K562 (cell line): ENCODE measurements around the gene NDUFV3. TPM values are rescaled to one million over a fixed set of nuclear protein-coding genes. Genes with fewer than 3 reads are reported as not detected.
"Not testable (repeated sequence)": the region's sequence is repeated elsewhere in the genome, so short reads cannot be mapped to it uniquely, and the experiment has no call there.

ENCODE experiments used
- CBFA2T3 ChIP-seq: fragments of 450-650 bp; IDR thresholded peaks from 2 replicates; pipeline ENCODE4 v1.6.1; 2017
- CREB3 ChIP-seq: fragments of 450-650 bp; conservative IDR thresholded peaks from 2 replicates; pipeline ENCODE4 v1.6.1; 2016; ENCODE audit warnings: missing genetic modification characterization, low read depth, mild to moderate bottlenecking, missing compliant biosample characterization, moderate library complexity
- CTBP1 ChIP-seq: fragments of 450-650 bp; IDR thresholded peaks from 2 replicates; pipeline ENCODE4 v1.6.1; 2016; ENCODE audit warnings: borderline replicate concordance
- DIDO1 ChIP-seq: fragments of 450-650 bp; IDR thresholded peaks from 2 replicates; pipeline ENCODE4 v1.6.1; 2016; ENCODE audit warnings: low read depth, missing biosample characterization, missing genetic modification characterization
- ELF4 ChIP-seq: fragments of 450-650 bp; formaldehyde crosslinking; IDR thresholded peaks from 2 replicates; pipeline ENCODE4 v1.4.0; 2022; ENCODE audit warnings: missing genetic modification characterization
- HDAC8 ChIP-seq: fragments of 450-650 bp; IDR thresholded peaks from 2 replicates; pipeline ENCODE4 v1.6.1; 2016; ENCODE audit warnings: mild to moderate bottlenecking, missing genetic modification characterization, moderate library complexity, missing compliant biosample characterization
- HIVEP1 ChIP-seq: fragments of 250-450 bp; sonication (Bioruptor Pico); IDR thresholded peaks from 2 replicates; pipeline ENCODE4 v1.4.0; 2020; ENCODE audit warnings: mild to moderate bottlenecking
- IRF9 ChIP-seq: fragments of 450-650 bp; IDR thresholded peaks from 2 replicates; pipeline ENCODE4 v1.6.1; 2016; ENCODE audit warnings: missing biosample characterization, missing genetic modification characterization
- JUND ChIP-seq, 2 experiments: IDR thresholded peaks; 2 replicates in 1 of 2; 3 replicates in 1 of 2; pipeline ENCODE4 v1.6.1; 2011; ENCODE audit warnings: borderline replicate concordance in 2 of 2, low read depth in 2 of 2, low read length in 2 of 2, improper control_type of control experiment in 1 of 2, missing biosample characterization in 1 of 2, missing genetic modification characterization in 1 of 2, missing genetic modification reagents in 1 of 2
- MECOM ChIP-seq: fragments of 250-450 bp; sonication (Bioruptor Pico); IDR thresholded peaks from 2 replicates; pipeline ENCODE4 v1.8.0; 2022; ENCODE audit warnings: inconsistent platforms
- NFIX ChIP-seq: fragments of 250-450 bp; sonication (Bioruptor Pico); IDR thresholded peaks from 2 replicates; pipeline ENCODE4 v1.4.0; 2020; ENCODE audit warnings: low read depth, mild to moderate bottlenecking, moderate library complexity
- PBX2 ChIP-seq, 2 experiments: IDR thresholded peaks in 1 of 2; conservative IDR thresholded peaks in 1 of 2; 2 replicates each; pipeline ENCODE4 v1.6.1; 2016; ENCODE audit warnings: low read depth in 2 of 2, mild to moderate bottlenecking in 1 of 2, missing compliant biosample characterization in 1 of 2, missing genetic modification characterization in 1 of 2, moderate library complexity in 1 of 2
- PYGO2 ChIP-seq: fragments of 450-650 bp; IDR thresholded peaks from 2 replicates; pipeline ENCODE4 v1.6.1; 2016; ENCODE audit warnings: mild to moderate bottlenecking, missing genetic modification characterization, moderate library complexity, missing compliant biosample characterization
- SMAD3 ChIP-seq: fragments of 450-650 bp; formaldehyde crosslinking; conservative IDR thresholded peaks from 2 replicates; pipeline ENCODE4 v1.4.0; 2020; ENCODE audit warnings: mild to moderate bottlenecking
- TEAD1 ChIP-seq, 2 experiments: fragments of 450-650 bp in 1 of 2; sonication (generic) in 1 of 2; formaldehyde crosslinking; IDR thresholded peaks; 2 replicates each; pipeline versions ENCODE4 v1.4.0 to v1.8.0; 2020 to 2022; ENCODE audit warnings: mild to moderate bottlenecking in 2 of 2, missing genetic modification reagents in 1 of 2
- TEAD2 ChIP-seq: fragments of 450-650 bp; IDR thresholded peaks from 2 replicates; pipeline ENCODE4 v1.6.1; 2016; ENCODE audit warnings: missing genetic modification characterization, control low read depth, missing compliant biosample characterization
- ZNF165 ChIP-seq: fragments of 250-450 bp; sonication (Bioruptor Pico); IDR thresholded peaks from 2 replicates; pipeline ENCODE4 v1.4.0; 2020; ENCODE audit warnings: borderline replicate concordance
- ZNF584 ChIP-seq: fragments of 200-800 bp; sonication (Bioruptor generic); IDR thresholded peaks from 2 replicates; pipeline ENCODE4 v1.6.1; 2016; ENCODE audit warnings: low read depth, mild to moderate bottlenecking, missing genetic modification characterization, missing compliant biosample characterization
- ZNF639 ChIP-seq, 2 experiments: fragments of 200-800 bp in 1 of 2; sonication (Bioruptor generic) in 1 of 2; sonication (generic) in 1 of 2; formaldehyde crosslinking in 1 of 2; IDR thresholded peaks in 1 of 2; conservative IDR thresholded peaks in 1 of 2; 2 replicates each; pipeline versions ENCODE4 v1.5.0 to v1.6.1; 2016 to 2020; ENCODE audit warnings: missing compliant biosample characterization in 1 of 2, missing genetic modification characterization in 1 of 2, missing genetic modification reagents in 1 of 2
- ZNF76 ChIP-seq: fragments of 250-450 bp; sonication (Bioruptor Pico); IDR thresholded peaks from 2 replicates; pipeline ENCODE4 v1.4.0; 2020; ENCODE audit warnings: mild to moderate bottlenecking, moderate library complexity, borderline replicate concordance
- ZNF766 ChIP-seq: fragments of 200-800 bp; sonication (Bioruptor generic); conservative IDR thresholded peaks from 2 replicates; pipeline ENCODE4 v1.6.1; 2016; ENCODE audit warnings: missing genetic modification characterization, missing compliant biosample characterization
- polyA plus RNA-seq, 8 experiments: library from polyadenylated mRNA; depleted of rRNA in 4 of 8; stranded (reverse) in 5 of 8; unstranded in 3 of 8; fragments of >200 nt; fragmentation: Nextera tagmentation in 2 of 8; fragmentation: Illumina TruSeq in 1 of 8; extraction: Ambion mirVana in 2 of 8; extraction: Trizol in 1 of 8; gene quantifications; 2 replicates each; pipeline versions ENCODE4 v1.2.1 to v1.2.3, GENCODE V29; 2011 to 2014; ENCODE audit warnings: inconsistent platforms in 1 of 8, missing spikeins in 1 of 8
- total RNA-seq, 7 experiments: library from RNA; depleted of rRNA in 6 of 7; stranded (reverse); fragments of >200 nt in 6 of 7; fragmentation: Illumina TruSeq in 2 of 7; extraction: Trizol in 2 of 7; gene quantifications; 2 replicates each; pipeline versions ENCODE4 v1.2.1 to v1.2.3, GENCODE V29; 2011 to 2021; ENCODE audit warnings: low replicate concordance in 1 of 7

NDUFV3 gene
- total and polyA plus RNA-seq, 9 of the 15 experiments (the other 6 are each of a cell fraction or from before 2014, with no cell fraction given): 19.1 to 87.8 (median 74.3) TPM

- 0 out of 4 replicates have a peak, but pooled peaks of 1 of the 2 experiments have one; percentile 44 for TF ChIP-seq ZNF639 (CRISPR knock-in tag; conservative IDR thresholded peaks at IDR 0.05 in 1 of 2, IDR thresholded peaks at IDR 0.05 in 1 of 2)
- 0 out of 2 replicates have a peak, but pooled peaks have one; percentile 24 for TF ChIP-seq NFIX (CRISPR knock-in tag)
- TF ChIP-seq PYGO2 (tag): peak; percentile 75
- peak; percentile 89 for TF ChIP-seq SMAD3 (CRISPR knock-in tag)
- TF ChIP-seq ZNF165 (CRISPR knock-in tag): peak; percentile 89
- TF ChIP-seq DIDO1 (tag): peak; percentile 73; the same call in 1 of the 2 replicates
- TF ChIP-seq MECOM (CRISPR knock-in tag): 0 out of 2 replicates have a peak, but pooled peaks have one; percentile 72
- TF ChIP-seq ELF4 (CRISPR knock-in tag): peak; percentile 38; the same call in 1 of the 2 replicates
- not testable (repeated sequence) for TF ChIP-seq JUND (IDR thresholded peaks at IDR 0.05; ENCODE audit: borderline replicate concordance, low read depth, low read length); PBX2 (CRISPR knock-in tag; IDR thresholded peaks at IDR 0.05; ENCODE audit: low read depth)
- peak; percentile 30; the same call in 1 of the 3 replicates for TF ChIP-seq JUND (tag; IDR thresholded peaks at IDR 0.05; ENCODE audit: borderline replicate concordance, low read depth, low read length)
- TF ChIP-seq ZNF584 (CRISPR knock-in tag): peak; percentile 55; the same call in 1 of the 2 replicates
- TF ChIP-seq PBX2 (tag; conservative IDR thresholded peaks at IDR 0.05; ENCODE audit: low read depth): peak; percentile 56
- TF ChIP-seq ZNF76 (CRISPR knock-in tag): peak; percentile 92
- TF ChIP-seq HDAC8 (tag): peak; percentile 88
- peak; percentile 83 for TF ChIP-seq ZNF766 (CRISPR knock-in tag)
- TF ChIP-seq CBFA2T3: peak; percentile 48
- peak; percentile 88 for TF ChIP-seq TEAD2 (tag)
- peak in 1 of 2 experiments; percentile 91; a peak in 2 of 4 replicates for TF ChIP-seq TEAD1 (CRISPR knock-in tag; IDR thresholded peaks at IDR 0.05)
- TF ChIP-seq IRF9 (tag): 0 out of 2 replicates have a peak, but pooled peaks have one; percentile 34
- peak; percentile 82; the same call in 1 of the 2 replicates for TF ChIP-seq CREB3 (tag)
- TF ChIP-seq CTBP1: peak; percentile 24; the same call in 1 of the 2 replicates
- TF ChIP-seq HIVEP1 (CRISPR knock-in tag): peak; percentile 94
Observed at GRCh38 chr21:42936360-42936759, 43.3 kb downstream of the NDUFV3 start (continued).
